Stomach (tissue), 4 donors: ENCODE measurements around the gene SLC24A3.

ENCODE experiments used
- CTCF ChIP-seq, 7 experiments: fragments of 450-650 bp in 4 of 7; fragments of 200-600 bp in 3 of 7; sonication (generic) in 3 of 7; IDR thresholded peaks; one replicate each; pipeline ENCODE4 v1.5.1; 2016 to 2019; ENCODE audit warnings: antibody characterized with exemption in 7 of 7, control low read depth in 2 of 7, mild to moderate bottlenecking in 1 of 7
- EP300 ChIP-seq: sonication (generic); formaldehyde crosslinking; IDR thresholded peaks from one replicate; pipeline ENCODE4 v1.6.1; 2017; ENCODE audit warnings: antibody characterized with exemption
- POLR2A ChIP-seq, 4 donors: fragments of 450-650 bp; IDR thresholded peaks; one replicate each; pipeline ENCODE4 v1.6.1; 2016; ENCODE audit warnings: antibody characterized with exemption in 4 of 4, control low read depth in 2 of 4, mild to moderate bottlenecking in 1 of 4, moderate library complexity in 1 of 4
- POLR2AphosphoS5 ChIP-seq, 3 donors: sonication (generic); formaldehyde crosslinking; IDR thresholded peaks; one replicate each; pipeline ENCODE4 v1.6.1; 2016; ENCODE audit warnings: antibody characterized with exemption in 3 of 3

DNA sequence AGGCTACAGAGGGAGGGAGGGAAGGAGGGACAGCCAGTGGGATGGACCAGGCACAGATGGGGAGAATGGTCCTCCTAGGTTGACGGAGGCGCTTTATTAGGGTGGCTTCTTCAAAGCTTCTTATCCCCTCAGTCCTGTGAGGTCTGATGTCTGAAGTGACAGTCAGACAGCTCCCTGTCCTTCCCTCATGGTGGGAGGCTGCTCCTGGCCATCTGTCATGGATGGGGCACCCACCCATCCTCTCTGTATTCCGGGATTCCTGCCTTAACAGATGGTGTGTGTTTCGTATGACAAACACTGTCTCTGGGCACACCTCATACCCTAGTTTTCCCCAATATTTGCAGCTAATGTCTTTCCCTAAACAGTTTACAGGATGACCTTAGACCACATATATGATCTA lies 553.5 kb downstream of the SLC24A3 start:
- TF ChIP-seq CTCF (IDR thresholded peaks at IDR 0.05), result no peak
- TF ChIP-seq POLR2A (IDR thresholded peaks at IDR 0.05), result no peak
- no peak for TF ChIP-seq POLR2AphosphoS5 (IDR thresholded peaks at IDR 0.05)
- no peak for TF ChIP-seq EP300
